AG08395 (cell line): Measurements from ENCODE around the gene CD177.
A peak's percentile ranks its signal among the peaks of the same experiment; 100 is the strongest.
"Not testable (repeated sequence)": the region's sequence is repeated elsewhere in the genome, so short reads cannot be mapped to it uniquely, and the experiment has no call there.

Experiments used
- DNase-seq: peaks from one replicate; pipeline ENCODE4 v3.0.0; 2012; ENCODE audit warnings: mixed read lengths, low spot score

CD177 gene

DNA sequence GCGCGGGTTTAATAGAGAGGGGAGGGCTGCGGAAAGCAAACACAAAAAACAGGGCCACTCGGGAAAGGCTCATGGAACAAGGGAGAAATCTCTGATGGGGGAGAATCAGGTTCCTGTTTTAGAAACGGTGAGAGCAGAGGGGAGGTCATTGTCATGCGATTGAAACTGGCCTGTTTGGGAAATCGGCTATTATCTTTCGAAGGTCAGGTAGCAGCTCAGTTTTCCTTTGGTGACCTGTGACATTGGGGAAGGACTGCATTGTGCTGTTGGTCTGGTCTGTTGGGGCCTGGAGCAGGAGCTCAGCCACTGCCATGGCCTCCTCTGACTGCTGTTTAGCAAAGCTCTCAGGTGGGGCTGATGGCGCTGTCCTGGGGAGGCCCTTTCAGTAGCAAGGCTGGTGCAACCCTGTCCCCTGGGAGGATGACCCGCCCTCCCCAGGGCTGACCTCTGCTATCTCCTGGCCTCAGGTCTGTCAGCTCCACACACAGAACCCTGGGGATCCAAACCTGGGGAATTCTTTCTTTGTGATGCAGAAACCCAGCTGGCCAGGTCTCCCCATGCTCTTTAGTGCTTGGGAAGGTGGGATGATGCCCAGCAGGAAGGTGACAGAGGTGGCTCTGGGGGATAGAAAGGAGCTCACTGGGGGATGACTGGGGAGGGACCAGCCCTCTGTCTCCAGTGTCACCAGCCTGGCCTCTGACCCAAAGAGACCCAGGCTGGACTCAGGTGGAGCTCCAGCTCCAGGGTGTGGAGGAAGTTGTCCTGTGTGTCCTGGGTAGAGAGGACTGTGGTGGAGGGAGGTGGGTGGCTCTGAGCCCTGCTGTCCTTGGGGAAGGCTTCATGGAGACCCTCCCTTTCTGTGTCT lies 21.2 kb upstream of the CD177 start:
- DNase-seq: no peak

DNA sequence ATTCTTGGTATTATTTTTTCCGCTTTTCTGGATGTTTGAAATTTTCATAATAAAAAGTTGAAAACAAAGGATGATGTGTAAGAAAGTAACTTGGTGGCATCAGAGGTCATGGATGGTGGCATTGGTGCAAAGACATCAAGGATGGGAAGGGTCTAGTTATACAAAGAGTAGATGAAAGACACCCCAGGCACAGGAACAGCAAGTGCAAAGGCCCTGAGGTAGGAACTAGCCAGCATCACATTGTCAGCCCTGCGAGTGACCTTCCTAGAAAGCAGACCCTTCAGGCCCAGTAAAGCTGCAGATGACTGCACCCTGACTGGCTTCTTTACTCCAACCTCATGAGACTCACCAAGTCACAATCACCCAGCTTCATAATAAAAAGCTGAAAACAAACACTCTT lies 17.0 kb upstream of the CD177 start:
- not testable (repeated sequence) for DNase-seq

DNA sequence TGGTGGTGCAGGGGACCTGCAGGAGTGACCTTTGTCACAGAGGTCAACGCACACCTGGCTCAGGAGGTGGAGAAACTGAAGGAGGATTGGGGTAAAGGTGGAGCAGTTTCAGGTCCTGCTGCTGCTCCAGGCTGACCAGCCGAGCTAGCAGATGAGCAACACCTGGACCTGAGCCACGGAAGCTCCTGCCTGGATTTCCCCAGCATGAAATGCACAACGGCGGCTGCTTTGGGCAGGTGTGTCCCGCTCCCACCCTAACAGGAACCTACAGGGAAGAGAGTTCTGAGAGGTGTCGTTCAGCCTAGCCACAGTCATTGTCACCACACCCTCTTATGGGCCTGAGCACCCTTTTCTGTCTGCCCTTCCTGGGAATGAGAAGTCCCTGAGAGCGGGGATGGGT lies 15.7 kb upstream of the CD177 start:
- DNase-seq: no peak

DNA sequence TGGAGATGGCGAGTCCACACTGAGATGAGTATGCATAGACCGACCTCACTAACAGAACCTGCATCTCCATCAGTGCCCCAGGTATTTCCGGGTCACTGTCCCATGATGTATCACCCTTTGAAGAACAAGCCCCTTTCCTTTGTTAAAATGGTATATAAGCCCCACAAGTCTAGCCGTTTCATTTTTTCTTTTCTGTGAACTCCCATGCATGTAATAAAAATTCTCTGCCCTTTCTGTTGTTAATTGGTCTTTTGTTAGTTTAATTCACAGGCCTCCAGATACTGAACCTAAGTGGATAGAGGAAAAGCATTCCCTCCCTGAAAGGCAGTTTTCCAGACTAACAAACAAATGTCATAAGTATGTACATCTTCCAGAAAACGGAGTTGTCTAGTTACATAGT lies 15.0 kb upstream of the CD177 start:
- no peak for DNase-seq

DNA sequence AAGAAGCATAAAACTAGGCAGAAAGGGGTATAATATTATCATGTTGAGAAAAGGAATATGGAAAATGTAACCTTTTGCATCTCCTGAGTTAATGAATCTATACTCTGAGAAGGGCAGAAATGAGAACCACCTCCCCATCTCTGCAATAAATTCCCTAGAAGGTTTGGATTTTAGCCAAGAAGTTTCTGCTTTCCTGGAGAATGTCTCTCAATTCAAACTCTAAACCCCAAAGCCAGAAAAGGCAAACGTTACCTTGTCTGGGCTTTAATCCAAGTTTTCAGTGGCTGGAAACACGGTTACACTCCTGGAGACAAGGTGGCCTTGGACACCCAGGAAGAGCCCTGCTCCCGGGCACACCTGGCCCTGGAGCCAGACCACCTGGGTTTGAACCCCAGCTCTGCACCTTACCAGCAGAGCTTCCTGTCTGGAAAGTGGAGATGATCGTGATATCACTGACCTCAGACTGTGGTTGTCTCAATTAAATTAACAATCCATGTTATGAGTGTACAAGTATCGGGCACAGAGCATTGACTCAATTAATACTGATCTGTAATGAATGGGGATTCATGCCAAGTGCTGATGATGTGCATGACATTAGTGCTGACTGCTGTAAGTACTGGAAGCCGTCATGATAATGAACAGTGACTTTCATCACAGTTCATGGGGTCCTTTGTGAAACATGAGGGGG lies 14.1 kb upstream of the CD177 start:
- not testable (repeated sequence) for DNase-seq

DNA sequence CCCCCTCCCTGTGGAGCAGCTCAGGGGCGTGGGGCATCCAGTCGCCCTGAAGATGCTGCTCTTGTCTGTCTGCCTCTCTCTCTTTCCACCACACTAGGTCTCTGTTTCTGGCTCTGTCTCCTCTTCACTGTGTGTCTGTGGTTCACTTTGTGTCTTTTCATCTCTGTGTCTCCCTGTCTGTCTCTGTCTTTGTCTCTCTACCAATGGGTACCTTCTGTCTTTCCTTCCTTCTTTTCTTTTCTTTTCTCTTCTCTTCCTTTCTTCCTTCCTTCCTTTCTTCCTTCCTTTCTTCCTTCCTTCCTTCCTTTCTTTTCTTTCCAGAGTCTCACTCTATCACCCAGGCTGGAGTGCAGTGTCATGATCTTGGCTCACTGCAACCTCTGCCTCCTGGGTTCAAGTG lies 13.4 kb upstream of the CD177 start:
- DNase-seq: not testable (repeated sequence)

DNA sequence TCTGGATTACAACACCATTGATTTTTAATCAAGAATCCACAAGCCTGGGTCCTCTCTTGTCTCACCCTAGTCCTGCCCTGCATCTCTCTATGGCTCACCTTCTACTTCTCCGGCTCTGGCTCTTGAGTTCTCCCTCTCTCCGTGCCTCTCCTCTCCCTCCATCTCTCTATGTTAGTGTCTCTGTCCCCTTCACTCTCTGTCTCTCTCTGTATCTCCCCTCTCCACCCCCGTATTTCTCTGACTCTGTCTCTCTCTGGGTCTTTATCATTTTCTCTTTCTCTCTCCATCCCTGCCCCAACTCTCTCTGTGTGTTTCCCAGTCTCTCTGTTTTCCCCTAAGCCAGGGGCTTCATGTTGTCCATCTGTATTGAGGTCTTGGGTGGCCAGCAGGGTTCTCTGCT lies 12.4 kb upstream of the CD177 start:
- not testable (repeated sequence) for DNase-seq

DNA sequence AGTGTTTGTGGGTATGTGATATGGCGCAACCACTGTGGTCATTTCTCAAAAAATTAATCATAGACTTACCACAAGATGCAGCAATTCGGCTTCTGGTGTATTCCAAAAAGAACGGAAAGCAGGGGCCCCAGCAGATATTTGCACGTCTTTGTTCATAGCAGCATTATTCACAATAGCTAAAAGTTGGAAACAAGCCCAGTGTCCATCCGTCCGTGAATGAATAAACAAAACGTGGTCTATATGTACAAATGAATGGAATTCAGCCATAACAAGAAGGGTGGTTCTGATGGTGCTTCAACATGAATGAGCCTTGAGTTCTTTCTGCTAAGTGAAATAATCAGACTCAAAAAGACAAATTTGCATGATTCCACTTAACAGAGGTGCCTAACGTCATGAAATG lies 11.4 kb upstream of the CD177 start:
- DNase-seq: not testable (repeated sequence)

DNA sequence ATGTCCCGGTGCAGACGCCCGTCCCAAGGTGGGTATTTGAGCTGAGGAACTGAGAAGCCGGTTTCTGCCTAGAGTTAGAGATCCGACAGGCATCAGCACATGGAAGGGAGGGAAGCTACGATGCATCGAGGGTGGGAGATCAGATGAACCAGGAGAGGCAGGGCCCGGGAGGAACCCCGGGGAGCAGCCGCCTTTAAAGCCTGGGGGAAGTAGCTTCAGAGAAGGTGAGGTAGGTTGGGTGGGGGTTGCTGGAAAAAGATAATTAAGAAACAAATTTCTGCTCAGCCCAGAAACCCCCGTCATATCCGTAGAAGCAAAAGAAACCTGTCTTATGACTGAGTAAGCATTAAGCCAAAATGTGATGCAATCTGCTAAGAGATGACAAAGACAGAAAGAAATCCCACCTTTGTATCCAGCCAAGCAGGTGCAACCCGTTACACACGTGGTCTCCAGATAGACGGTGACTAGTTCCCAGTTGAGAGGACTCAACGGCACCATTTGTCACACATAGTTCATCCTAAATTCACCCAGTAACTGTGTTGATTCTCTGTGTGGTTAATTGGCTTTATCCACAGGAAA lies 9.1 kb upstream of the CD177 start:
- not testable (repeated sequence) for DNase-seq

DNA sequence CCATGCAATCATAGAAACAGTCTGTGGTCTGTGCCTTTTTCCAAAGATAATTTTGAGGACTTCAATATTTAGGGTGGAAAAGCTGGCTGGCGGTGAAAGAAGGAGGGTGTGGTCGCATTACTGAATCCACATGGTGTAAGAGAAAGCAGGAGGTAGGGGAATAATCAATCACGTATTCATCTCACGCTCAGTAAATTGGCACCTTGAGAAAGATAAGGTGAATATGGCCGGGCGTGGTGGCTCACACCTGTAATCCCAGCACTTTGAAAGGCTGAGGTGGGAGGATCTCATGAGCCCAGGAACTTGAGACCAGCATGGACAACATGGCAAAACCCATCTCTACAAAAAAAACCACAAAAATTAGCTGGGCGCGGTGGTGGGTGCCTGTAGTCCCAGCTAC lies 3.7 kb upstream of the CD177 start:
- DNase-seq: not testable (repeated sequence)

DNA sequence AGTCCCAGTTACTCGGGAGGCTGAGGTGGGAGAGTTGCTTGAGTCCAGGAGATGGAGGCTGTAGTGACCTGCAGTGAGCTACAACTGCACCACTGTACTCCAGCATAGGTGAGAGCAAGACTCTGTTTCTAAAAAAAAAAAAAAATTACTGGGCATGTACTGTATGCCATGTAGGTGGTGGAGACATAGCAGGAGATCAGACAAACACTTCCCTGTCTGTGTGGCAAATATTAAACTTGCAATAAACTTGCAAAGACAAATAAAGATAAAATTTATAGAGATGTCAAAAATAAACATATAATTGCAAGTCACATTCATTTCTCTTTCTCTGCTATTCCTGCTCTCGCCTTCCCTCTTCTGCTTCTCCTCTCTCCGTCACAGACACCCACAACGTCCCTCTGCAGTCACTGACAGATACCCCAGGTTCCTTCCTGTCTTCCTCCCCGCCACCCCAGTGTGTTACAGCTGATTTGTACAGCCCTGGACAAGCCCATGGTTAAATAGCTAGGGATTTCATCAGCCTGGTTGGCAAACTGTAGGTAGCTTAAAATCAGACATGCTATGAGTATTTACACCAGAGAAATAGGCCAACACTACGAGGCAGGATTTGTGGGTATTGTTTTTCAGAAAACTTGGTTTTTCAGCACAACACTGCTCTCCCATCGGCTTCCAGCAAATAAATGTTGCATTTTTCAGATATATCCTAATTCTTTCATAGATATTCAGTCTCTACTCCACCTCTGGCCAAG lies 1.3 kb upstream of the CD177 start:
- DNase-seq: no peak

DNA sequence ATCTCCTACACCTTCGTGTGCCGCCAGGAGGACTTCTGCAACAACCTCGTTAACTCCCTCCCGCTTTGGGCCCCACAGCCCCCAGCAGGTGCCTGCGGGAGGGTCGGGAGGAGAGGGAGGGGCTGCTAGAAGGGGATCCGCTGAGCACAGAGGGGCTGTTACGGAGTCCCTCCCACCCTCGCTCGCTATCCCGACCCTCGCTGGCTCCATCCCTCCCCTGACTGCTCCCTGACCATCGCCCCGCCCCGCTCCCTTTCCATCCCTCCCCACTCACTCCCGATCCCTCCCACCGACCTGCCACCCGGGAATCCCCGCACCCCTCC lies 780 bp downstream of the CD177 start:
- DNase-seq: no peak

DNA sequence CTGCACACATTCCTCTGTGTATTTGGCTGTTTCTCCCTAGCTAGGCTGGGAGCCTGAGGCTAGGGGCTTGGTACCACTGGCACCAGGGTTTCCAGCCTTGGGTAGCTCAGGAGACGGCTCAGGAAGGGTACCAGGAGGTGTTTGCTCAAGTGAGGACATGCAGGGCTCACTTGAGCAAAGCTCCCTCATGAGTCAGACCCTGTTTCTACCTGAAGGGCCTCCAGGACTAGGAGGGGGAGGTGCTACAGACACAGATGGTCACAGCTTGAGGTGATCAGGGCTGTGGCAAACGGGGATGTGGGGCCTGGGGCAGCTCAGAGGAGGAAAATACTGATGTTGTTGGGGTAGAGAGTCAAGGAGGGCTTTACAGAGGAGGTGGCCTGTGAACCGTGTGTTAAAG lies 3.3 kb downstream of the CD177 start:
- not testable (repeated sequence) for DNase-seq

DNA sequence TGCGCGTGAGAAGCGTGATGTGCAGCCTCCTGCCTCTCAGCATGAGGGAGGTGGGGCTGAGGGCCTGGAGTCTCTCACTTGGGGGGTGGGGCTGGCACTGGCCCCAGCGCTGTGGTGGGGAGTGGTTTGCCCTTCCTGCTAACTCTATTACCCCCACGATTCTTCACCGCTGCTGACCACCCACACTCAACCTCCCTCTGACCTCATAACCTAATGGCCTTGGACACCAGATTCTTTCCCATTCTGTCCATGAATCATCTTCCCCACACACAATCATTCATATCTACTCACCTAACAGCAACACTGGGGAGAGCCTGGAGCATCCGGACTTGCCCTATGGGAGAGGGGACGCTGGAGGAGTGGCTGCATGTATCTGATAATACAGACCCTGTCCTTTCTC lies 8.7 kb downstream of the CD177 start:
- DNase-seq: peak; percentile 10

DNA sequence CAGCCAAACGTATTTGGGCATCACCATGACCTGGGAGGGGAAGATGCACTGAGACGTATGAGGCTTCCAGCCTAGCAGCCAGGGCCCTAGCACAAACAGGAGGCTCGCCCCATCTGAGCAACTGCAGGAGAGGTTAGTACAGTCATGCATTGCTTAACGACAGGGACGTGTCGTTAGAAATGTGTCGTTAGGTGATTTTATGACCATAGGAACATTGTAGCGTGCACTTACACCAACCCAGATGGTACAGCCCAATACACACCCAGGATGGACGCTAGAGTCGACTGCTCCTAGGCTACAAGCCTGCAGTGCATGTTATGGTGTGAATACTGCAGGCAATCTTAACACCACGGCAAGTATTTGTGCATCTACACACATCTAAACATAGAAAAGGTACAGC lies 9.3 kb downstream of the CD177 start:
- no peak for DNase-seq

DNA sequence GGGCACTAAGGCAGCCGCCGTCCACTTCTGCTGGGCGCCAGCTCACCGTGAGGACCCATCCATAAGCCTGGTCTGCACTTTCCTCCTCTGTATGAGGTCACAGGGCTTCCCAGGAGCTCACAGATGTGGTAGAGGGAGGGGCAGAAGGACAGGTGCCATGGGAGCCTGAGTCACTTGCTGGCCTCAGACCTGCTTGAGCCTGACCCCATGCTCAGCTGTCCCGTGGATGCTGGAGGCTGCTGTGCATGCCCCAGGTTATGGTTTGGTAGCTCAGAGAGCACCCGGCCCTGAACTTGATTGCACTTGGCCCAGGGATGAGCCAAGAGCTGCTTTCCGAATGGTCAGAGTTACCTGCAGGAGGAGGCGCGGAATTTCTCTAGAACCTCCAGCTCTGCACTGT lies 12.2 kb downstream of the CD177 start:
- DNase-seq: not testable (repeated sequence)

DNA sequence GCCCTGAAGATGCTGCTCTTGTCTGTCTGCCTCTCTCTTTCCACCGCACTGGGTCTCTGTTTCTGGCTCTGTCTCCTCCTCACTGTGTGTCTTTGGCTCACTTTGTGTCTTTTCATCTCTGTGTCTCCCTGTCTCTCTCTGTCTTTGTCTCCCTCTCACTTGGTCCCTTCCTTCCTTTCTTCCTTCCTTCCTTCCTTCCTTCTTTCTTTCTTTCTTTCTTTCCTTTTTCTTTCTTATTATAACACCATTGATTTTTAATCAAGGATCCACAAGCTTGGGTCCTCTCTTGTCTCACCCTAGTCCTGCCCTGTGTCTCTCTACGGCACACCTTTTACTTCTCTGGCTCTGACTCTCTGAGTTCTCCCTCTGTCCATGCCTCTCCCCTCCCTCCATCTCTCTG lies 14.3 kb downstream of the CD177 start:
- no peak for DNase-seq

DNA sequence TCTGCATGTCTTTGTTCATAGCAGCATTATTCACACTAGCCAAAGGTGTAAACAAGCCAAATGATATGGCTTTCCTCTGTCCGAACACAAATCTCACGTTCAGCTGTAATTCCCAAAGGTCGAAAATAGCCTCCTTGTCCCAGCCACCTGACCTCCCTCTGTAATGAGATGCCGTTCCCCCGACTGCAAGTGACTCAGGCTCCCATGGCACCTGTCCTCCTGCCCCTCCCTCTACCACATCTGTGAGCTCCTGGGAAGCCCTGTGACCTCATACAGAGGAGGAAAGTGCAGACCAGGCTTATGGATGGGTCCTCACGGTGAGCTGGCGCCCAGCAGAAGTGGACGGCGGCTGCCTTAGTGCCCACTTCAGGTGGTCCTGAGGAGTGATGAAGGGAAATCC lies 15.4 kb downstream of the CD177 start:
- DNase-seq: not testable (repeated sequence)

DNA sequence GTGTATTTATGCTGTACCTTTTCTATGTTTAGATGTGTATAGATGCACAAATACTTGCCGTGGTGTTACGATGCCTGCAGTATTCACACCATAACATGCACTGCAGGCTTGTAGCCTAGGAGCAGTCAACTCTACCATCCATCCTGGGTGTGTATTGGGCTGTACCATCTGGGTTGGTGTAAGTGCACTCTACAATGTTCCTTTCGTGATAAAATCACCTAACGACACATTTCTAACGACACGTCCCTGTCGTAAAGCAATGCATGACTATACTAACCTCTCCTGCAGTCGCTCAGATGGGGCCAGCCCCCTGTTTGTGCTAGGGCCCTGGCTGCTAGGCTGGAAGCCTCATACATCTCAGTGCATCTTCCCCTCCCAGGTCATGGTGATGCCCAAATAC lies 18.4 kb downstream of the CD177 start:
- DNase-seq: no peak

DNA sequence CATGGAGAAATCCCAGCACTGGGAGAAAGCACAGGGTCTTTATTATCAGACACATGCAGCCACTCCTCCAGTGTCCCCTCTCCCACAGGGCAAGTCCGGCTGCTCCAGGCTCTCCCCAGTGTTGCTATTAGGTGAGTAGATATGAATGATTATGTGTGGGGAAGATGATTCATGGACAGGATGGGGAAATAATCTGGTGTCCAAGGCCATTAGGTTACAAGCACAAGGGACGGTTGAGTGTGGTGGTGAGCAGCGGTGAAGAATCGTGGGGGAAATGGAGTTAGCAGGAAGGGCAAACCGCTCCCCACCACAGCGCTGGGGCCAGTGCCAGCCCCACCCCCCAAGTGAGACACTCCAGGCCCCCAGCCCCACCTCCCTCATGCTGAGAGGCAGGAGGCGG lies 19.0 kb downstream of the CD177 start:
- no peak for DNase-seq

DNA sequence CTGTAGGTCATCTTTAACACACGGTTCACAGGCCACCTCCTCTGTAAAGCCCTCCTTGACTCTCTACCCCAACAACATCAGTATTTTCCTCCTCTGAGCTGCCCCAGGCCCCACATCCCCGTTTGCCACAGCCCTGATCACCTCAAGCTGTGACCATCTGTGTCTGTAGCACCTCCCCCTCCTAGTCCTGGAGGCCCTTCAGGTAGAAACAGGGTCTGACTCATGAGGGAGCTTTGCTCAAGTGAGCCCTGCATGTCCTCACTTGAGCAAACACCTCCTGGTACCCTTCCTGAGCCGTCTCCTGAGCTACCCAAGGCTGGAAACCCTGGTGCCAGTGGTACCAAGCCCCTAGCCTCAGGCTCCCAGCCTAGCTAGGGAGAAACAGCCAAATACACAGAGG lies 24.1 kb downstream of the CD177 start:
- not testable (repeated sequence) for DNase-seq

DNA sequence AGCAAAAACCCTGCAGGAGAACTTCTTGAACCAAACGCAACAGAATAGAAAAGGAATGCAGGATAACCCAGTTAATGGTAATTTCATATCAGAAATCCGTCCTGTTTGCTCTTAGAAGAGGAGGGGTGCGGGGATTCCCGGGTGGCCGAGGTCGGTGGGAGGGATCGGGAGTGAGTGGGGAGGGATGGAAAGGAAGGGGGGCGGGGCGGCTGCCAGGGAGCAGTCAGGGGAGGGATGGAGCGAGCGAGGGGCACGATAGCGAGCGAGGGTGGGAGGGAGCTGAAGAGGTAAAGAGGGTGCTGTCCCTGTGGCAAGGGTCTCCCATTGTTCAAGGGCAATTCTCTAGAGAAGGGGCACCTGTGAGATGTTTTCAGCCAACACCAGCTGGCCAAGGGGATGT lies 26.5 kb downstream of the CD177 start:
- no peak for DNase-seq
